ENCODE data around the gene ARRDC5.
"Not testable (repeated sequence)": the region's sequence is repeated elsewhere in the genome, so short reads cannot be mapped to it uniquely, and the experiment has no call there.

ARRDC5 gene

DNA sequence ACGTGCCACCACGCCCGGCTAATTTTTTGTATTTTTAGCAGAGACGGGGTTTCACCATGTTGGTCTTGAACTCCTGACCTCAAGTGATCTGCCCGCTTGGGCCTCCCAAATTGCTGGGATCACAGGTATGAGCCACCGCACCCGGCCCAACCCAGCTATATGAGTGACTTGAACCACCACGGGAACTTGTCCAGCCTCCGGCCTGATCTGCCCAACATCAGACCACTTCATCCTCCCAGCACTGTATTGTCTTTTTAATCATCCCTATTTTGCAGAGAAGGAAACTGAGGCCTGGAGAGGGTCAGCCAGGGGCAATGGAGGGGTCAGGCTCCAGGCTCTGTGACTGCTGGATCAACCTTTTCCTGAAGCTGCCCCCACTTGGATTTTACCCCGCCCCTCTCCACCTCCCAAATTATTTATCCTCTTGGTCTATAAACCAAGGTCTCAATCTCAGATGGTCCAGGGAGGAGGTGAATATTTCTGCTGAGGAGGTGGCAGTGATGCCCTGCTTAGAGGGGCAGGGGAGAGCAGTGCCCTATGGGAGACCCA is 34.3 kb downstream of the ARRDC5 start:
- no peak for DNase-seq (ENCODE audit: low read depth)

DNA sequence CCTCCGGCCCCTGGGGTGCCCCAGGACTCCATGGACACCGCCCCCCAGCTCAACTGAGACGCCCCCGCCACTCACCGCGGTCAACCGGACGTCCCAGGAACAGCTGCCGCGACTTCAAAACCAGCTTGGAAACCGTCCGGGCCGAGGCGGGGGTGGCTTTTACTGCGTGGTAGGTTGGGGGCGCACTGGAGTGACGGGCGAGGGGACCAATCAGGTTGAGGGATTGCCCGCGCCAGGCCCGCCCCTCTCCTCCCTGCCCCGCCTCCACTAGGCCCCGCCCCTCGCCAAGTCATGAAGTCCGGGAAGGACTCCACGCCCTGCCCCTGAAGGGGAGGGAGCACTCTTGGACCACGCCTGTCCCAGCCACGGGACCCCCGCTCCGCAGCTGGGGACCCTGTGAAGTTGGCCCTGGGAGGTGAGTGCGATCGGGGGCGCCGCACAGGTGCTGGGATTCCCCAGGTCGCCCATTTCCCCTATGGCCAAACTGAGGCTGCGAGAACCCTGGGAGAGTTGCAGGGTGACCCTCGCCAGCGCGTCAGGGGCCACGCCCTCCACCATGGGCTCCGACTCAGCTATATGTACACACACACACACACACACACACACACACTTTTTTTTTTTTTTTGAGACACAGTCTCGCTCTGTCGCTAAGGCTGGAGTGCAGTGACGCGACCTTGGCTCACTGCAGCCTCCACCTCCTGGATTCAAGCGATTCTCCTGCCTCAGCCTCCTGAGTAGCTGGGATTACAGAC is 35.0 kb downstream of the ARRDC5 start, which contains the start of gene PLIN3:
TSS of gene PLIN3 (minus strand) at position 134 of the 752 bp plus-strand sequence. CDS start 6,273 bp downstream, outside the sequence.
- peak; percentile 78 for DNase-seq (ENCODE audit: low read depth)

DNA sequence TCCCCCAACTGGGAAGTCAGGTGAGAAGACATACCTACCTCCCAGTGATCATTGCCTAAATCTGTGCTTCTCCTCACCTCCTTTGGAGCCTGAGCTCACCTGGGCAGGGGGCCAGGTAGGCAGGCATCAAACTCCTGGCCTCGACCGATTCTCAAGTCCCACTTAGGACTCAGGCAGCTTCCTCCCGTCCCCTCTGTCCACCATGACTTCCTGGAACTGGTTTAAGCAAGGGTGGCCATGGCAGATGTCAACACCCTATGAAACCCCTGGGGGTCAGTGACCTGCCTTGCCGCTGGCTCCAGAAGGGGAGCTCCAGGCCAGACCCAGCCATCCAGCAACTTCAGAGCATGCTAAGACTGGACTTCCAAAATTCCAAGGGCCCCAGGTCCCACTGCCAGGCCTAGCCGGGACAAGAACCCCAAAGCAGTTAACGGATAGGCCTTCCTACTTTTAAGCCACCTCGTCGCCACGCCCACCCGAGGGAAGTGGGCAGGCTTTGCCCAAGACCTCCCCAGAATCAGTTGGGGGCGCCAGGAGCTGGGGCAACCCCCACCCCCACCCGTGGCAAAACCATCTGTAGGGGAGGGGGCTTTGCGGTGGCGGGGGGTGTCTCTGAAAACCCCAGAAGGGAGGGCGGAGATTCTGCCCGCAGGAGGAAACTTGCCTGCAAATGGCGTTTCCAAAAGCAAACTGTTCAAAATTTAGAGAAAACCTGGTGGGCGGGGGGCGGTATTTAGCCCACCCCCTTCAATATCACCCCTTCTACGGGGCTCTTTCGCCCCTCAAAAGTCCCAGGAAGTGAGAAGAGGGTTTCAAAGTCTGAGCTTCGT is 35.9 kb downstream of the ARRDC5 start:
- peak; percentile 13 for DNase-seq (ENCODE audit: low read depth)

DNA sequence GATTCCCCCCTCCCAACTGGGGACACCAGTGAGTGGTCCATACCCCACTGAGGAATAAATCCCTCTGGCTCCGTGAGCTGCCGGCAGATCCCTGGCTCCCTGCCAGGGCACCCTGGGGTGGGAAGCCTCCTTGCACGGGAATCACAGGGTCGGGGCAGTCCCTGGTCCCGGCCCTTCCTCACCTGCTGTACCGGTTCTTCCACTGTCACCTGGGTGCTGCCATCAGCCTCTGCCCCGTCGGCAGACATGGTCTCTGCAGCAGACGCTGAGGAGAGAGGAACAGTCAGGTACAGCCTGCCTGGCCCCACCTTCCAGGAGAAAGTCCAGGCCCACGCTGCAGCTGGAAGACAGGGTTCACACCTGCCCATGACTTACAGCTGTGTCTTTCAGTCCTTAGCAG is 41.5 kb downstream of the ARRDC5 start:
- DNase-seq (ENCODE audit: low read depth): no peak

DNA sequence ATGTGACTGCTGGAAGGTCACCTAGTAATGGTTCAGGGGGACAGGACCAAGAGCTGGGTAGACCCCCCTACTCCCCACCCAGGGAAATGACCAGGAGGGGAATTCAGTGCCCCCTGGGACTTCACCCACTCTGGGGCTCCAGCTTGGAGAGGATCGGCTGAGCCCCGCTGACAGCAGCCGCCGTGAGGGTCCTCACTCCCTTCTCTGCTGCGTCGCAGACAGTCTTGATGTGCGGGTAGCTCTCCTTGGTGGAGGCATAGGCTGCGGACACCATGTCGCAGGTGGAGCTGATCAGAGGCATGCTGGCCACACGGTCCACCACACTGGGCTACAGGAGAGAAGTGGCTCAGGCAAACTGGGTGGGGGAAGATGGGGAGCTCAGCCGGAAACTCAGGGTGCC is 43.0 kb downstream of the ARRDC5 start:
- no peak for DNase-seq (ENCODE audit: low read depth)

DNA sequence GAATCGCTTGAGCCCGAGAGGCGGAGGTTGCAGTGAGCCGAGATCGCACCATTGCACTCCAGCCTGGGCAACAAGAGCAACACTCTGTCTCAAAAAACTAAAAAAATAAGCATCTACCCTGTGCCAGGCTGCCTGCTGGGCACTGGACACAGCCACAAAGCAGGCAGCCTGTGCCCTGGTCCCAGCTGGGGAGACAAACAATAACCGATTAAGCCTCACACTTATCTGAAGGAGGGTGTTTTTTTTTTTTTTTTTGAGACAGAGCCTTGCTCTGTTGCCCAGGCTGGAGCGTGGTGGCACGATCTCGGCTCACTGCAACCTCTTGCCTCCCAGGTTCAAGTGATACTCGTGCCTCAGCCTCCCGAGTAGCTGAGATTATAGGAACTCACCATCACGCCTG is 46.2 kb downstream of the ARRDC5 start:
- DNase-seq (ENCODE audit: low read depth): not testable (repeated sequence)

DNA sequence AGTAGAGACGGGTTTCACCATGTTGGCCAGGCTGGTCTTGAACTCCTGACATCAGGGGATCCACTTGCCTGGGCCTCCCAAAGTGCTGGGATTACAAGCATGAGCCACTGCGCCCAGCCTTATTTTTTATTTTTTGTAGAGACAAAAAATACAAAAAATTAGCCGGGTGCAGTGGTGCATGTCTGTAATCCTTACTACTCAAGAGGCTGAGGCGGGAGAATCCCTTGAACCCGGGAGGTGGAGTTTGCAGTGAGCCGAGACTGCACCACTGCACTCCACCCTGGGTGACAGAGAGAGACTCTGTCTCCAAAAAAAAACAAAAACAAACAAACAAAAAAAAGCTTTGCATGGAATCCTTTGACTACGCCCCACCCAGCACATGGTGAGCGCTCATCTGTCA is 49.2 kb downstream of the ARRDC5 start:
- DNase-seq (ENCODE audit: low read depth): not testable (repeated sequence)

DNA sequence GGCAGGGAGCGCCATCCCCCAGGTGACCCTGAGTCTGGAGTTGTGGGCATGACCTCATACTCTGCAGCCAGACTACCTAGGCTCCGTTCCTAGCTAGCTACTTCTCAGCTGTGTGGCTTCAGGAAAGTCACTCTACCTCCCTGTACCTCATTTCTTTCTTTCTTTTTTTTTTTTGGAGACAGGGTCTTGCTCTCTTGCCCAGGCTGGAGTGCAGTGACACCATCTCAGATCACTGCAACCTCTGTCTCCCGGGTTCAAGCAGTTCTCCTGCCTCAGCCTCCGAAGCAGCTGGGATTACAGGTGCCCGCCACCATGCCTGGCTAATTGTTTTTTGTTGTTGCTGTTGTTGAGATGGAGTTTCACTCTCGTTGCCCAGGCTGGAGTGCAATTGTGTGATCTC is 50.2 kb downstream of the ARRDC5 start:
- no peak for DNase-seq (ENCODE audit: low read depth)

DNA sequence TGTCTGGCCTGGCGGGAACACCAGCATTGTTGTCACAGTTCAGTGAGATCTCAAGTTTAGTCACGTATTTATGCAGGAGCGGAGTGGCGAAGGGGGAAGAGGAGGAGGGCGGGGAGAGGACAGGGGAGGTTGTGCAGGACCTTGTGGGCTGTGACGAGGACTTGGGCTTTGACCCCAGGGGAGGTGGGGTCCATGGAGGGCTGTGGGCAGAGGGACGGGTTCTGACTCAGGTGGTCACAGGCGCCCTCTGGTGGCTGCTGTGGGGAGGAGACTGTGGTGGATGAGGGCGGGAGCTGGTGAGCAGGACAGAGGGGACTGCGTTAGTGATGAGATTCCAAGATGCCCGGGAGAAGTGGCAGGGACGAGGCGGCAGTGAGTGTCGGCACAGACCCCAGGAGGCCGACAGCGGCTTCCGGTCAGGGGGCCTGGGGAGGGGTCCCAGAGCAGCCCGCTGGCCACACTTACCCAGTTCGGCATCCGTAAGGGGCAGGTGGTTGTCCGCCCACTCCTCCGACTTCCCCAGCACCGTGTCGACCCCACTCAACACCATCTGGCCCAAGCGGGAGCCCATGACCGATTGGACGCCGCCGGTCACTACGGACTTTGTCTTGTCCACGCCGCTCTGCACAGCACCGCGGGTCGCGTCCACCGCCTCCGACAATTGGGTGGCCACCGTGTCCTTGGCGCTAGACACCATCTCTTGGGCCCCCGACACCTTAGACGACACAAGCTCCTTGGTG is 51.0 kb downstream of the ARRDC5 start:
- DNase-seq (ENCODE audit: low read depth): peak; percentile 59

DNA sequence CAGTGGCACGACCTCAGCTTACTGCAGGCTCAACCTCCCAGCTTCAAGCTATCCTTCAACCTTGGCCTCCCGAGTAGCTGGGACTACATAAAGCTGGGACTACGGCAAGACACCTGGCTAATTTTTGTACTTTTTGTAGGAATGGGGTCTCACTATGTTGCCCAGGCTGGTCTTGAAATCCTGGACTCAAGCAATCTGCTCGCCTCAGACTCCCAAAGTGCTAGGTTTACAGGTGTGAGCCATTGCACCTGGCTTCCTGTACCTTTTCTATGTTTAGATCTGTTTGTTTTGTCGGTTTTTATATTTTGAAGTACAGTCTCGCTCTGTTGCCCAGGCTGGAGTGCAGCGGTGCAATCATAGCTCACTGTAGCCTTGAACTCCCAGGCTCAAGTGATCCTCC is 53.7 kb downstream of the ARRDC5 start:
- no peak for DNase-seq (ENCODE audit: low read depth)

DNA sequence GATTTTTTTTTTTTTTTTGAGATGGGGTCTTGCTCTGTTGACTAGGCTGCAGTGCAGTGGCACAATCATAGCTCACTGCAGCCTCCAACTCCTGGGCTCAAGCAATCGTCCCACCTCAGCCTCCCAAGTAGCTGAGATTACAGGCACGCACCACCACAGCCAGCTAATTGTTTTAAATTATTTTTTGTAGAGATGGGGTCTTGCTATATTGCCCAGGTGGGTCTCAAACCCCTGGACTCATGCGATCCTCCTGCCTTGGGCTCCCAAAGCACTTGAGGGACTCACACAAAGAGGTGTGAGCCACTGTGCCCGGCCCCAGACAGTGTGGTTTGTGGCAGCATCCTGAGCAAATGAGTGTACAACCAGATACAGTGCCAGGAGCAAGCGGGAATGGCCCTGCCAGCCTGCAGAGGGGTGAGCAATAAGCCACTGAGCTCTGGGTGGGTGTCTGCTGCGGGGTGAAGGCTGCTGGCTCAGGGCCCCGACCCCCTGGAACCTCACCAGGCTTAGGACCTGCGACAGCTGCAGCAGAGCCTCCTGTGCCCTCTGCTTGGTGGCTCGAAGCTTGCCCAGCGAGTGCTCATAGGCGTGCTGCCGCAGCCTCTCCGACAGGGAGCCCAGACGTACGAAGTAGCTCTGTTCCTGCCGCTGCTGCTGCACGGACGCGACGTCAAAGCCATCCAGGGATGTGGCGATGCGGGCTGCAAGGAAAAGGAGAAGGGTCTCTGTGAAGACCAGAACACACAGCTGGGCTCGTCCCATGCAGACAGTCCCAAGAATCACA is 55.3 kb downstream of the ARRDC5 start:
- no peak for DNase-seq (ENCODE audit: low read depth)

DNA sequence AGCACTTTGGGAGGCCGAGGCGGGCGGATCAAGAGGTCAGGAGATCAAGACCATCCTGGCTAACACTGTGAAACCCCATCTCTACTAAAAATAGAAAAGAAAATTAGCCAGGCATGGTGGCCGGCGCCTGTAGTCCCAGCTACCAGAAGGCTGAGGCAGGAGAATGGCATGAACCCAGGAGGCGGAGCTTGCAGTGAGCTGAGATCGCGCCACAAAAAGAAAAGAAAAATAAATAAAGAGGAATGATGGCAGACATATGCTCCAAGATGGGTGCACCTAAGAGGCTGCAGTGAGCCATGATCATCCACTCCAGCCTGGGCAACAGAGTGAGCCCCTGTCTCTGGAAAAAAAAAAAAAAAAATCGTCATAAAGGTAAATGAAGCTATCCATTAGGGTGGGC is 56.7 kb downstream of the ARRDC5 start:
- not testable (repeated sequence) for DNase-seq (ENCODE audit: low read depth)

DNA sequence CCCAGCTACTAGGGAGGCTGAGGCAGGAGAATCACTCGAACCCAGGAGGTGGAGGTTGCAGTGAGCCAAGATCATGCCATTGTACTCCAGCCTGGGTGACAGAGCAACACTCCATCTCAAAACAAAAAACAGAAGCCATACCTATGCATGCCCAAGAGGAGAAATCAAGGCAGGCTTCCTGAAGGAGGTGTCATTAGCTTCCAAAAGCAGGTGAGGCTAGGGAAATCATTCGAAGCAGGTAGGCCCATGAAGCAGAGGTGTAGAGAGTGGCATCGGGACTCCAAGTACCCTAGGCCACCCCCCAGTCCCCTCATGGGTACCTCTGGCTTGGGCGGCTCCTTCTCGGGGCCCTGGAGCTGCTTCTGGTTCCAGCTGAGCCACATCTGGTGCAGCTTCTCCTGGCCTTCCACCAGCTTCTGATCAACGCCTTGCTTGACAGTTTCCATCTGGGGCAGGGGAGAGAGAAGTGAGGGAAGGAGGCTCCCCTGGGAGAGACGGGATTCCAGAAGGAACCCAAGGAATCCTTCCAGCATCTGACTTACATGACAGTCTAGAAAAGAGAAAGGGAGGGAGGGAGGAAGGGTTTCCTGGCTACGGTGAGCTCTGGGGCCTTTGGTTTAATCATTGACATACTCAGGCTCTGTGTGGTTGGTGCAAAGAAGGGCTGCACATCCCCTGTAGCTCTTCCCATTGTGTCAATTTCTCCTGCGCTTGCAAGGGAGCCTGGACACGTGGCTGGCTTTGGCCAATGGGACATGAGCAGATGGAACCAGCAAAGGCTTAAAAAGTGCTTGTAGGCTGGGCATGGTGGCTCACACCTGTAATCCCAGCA is 58.1 kb downstream of the ARRDC5 start:
- DNase-seq (ENCODE audit: low read depth): no peak

DNA sequence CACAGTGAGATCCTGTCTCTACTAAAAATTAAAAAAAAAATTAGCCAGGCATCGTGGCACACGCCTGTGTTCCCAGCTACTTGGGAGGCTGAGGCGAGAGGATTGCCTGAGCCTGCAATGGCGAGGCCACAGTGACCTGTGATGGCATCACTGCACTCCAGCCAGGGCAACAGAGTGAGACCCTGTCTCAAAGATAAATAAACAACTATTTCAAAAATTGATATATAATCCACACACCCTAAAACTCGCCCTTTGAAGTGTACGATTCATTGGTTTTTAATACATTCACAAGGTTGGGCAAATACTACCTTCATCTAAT is 59.1 kb downstream of the ARRDC5 start:
- no peak for DNase-seq (ENCODE audit: low read depth)
